PC-9 (cell line): ENCODE results near the gene UBR4.

Experiments used
- CTCF ChIP-seq: fragments of 200-600 bp; sonication (generic); conservative IDR thresholded peaks from 2 replicates; pipeline ENCODE4 v1.6.1; 2017; ENCODE audit warnings: mixed run types, antibody characterized with exemption, mild to moderate bottlenecking, moderate library complexity
- EZH2 ChIP-seq: fragments of 200-600 bp; sonication (generic); IDR thresholded peaks from 2 replicates; pipeline ENCODE4 v1.8.0; 2017; ENCODE audit warnings: antibody characterized with exemption, low read depth

DNA sequence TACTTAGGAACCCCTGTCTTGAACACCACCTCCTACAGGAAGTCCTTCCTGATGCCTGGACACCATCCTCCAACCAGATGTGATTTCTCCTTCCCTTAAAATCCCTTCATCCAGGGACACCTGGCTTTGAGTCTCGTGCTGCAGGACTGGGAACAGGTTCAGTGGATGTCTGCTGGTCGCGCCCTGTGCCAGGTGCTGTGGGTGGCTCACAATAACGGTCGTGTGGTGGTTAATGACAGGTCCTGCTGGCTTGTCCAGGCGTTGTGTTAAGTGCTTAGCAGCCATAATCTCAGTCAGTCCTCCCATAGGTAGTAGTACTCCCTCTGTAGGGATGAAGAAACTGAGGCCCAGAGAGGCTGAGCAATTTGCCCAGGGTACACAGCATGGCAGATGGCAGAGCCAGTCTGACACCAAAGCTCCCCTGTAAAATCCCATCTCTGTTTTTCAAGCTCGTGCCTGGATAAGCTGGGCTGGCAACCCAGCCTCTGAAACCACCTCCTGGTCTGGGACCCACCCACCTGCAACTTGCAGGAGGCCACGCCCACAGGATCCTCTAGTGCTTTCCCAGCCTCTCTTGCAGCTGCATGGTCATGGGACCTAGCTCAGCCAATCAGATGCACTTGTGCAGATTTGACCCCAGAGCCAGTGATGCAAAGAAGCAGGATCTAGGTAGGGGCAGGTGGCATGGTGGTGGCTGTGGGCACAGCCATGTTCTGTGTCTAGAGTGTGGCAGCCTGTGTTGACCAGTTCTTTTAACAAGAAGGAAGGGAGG lies 147.6 kb downstream of the UBR4 start:
- TF ChIP-seq CTCF (no peak), EZH2 (no peak)
